Activated CD4-positive, alpha-beta memory T cell treated with anti-CD3 and anti-CD28 coated beads, Interleukin-2, amount 10 ng/mL, durations not matched to agents 7 days and 5 days (primary cell): ENCODE results near the gene ODF2. TPM values are rescaled to one million over a fixed set of nuclear protein-coding genes. Genes with fewer than 3 reads are reported as not detected.
"Not testable (repeated sequence)": the region's sequence is repeated elsewhere in the genome, so short reads cannot be mapped to it uniquely, and the experiment has no call there.

Source experiments
- CTCF ChIA-PET: fragments of 350-600 bp; sonication (Branson Sonifier 250); formaldehyde crosslinking; loops from one replicate; lab custom pipeline; 2021; ENCODE audit warnings: antibody characterized with exemption, inconsistent platforms; lab: Charles Lee
- POLR2A ChIA-PET: fragments of 350-600 bp; sonication (Branson Sonifier 250); formaldehyde crosslinking; loops from one replicate; lab custom pipeline; 2021; ENCODE audit warnings: antibody characterized with exemption; lab: Charles Lee
- DNase-seq: peaks from one replicate; pipeline ENCODE4 v3.0.0-alpha.2; 2020
- H3K27ac Mint-ChIP-seq: one replicate; pipeline ENCODE4 v1.8.0; 2021; ENCODE audit warnings: mild to moderate bottlenecking, mixed read lengths
- H3K27me3 Mint-ChIP-seq: one replicate; pipeline ENCODE4 v1.8.0; 2021; ENCODE audit warnings: mixed read lengths
- H3K36me3 Mint-ChIP-seq: one replicate; pipeline ENCODE4 v1.8.0; 2021; ENCODE audit warnings: low read depth, mixed read lengths
- H3K4me1 Mint-ChIP-seq: one replicate; pipeline ENCODE4 v1.8.0; 2021; ENCODE audit warnings: mixed read lengths
- H3K4me3 Mint-ChIP-seq: one replicate; pipeline ENCODE4 v1.8.0; 2021; ENCODE audit warnings: mild to moderate bottlenecking, mixed read lengths
- H3K9me3 Mint-ChIP-seq: one replicate; pipeline ENCODE4 v1.8.0; 2021; ENCODE audit warnings: mixed read lengths
- total RNA-seq, 2 experiments: library from RNA; stranded (reverse); gene quantifications; one replicate each; pipeline ENCODE4 v1.2.3, GENCODE V29; 2021

Gene ODF2
- total RNA-seq, 2 experiments from 2014 or later, result 54.5 to 58.5 TPM

DNA sequence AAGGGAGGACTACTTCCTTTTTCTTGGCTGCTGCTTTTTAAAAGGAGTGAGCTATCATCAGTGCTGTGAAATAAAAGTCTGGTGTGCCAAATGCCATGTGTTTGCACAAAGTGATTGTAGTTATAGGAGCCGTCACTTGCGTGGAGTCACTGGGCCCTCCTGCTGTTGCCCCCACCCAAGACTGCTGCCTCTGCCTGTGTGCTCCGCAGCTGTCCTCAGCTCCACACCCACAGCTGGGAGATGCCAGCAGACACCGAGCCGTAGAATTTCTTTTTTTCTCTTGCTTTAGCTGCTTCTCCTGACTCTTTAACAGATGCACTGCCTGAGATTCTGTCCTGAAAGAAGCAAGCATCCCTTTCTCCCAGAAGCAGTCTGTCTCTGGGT lies 38.9 kb downstream of the ODF2 start:
- no peaks in the 10 kb centered on the region for H3K9me3 Mint-ChIP-seq
- no peak overlapping the region for H3K27ac Mint-ChIP-seq
- H3K36me3 Mint-ChIP-seq, result peaks cover 46% of the 10 kb centered on the region
- no peaks in the 10 kb centered on the region for H3K27me3 Mint-ChIP-seq
- POLR2A ChIA-PET, result interaction anchor here (1.2 kb wide), 1 partner anchor 10 kb away, joined by 5 read pairs; no protein-coding TSS in a partner anchor
- no peaks in the 10 kb centered on the region for H3K4me1 Mint-ChIP-seq
- DNase-seq, result no peak
- CTCF ChIA-PET, result no interaction called here
- no peak overlapping the region for H3K4me3 Mint-ChIP-seq

- no peak for DNase-seq
- Mint-ChIP-seq H3K4me1 (no peaks in the 10 kb centered on the region), H3K4me3 (no peak overlapping the region), H3K27me3 (no peaks in the 10 kb centered on the region), H3K9me3 (no peaks in the 10 kb centered on the region), H3K27ac (no peak overlapping the region), H3K36me3 (peaks cover 49% of the 10 kb centered on the region)
- CTCF ChIA-PET, result interaction anchor here (0.5 kb wide), 1 partner anchor 323 kb away, joined by 4 read pairs; the partner anchor contains the start of gene ENDOG
- POLR2A ChIA-PET, result interaction anchor here (0.6 kb wide), 1 partner anchor 10 kb away, joined by 3 read pairs; no protein-coding TSS in a partner anchor
These were observed 39.5 kb downstream of the ODF2 start for GRCh38 chr9:128495296-128495695.

GRCh38 chr9:128495804-128496417 lies 40.1 kb downstream of the ODF2 start:
- CTCF ChIA-PET, result no interaction called here
- H3K9me3 Mint-ChIP-seq, result no peaks in the 10 kb centered on the region
- DNase-seq, result no peak
- H3K4me3 Mint-ChIP-seq, result no peak overlapping the region
- H3K27ac Mint-ChIP-seq, result no peak overlapping the region
- POLR2A ChIA-PET, result interaction anchor here (0.6 kb wide), 1 partner anchor 9 kb away, joined by 3 read pairs; no protein-coding TSS in a partner anchor
- peaks cover 53% of the 10 kb centered on the region for H3K36me3 Mint-ChIP-seq
- H3K27me3 Mint-ChIP-seq, result no peaks in the 10 kb centered on the region
- no peaks in the 10 kb centered on the region for H3K4me1 Mint-ChIP-seq

GRCh38 chr9:128497824-128498610 lies 42.2 kb downstream of the ODF2 start:
- H3K36me3 Mint-ChIP-seq, result peaks cover 52% of the 10 kb centered on the region
- CTCF ChIA-PET, result no interaction called here

DNA sequence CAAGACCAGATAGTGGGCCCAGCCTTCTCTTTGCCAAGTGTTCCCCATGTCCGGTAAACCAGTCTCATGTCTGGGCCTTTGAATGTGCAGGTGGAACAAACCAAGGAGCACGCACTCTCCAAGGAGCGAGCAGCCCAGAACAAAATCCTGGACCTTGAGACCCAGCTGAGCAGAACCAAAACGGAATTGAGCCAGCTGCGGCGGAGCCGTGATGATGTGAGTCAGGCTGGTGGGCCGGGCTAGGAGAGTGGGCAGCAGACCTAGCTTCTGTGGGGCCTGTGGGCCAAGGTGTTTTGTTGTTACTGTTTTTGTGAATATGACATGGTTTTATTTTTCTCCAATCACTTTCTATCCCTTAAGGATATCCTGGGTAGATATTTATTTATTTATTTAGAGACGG lies 43.1 kb downstream of the ODF2 start:
- H3K4me1 Mint-ChIP-seq, result peaks cover 7% of the 10 kb centered on the region
- ChIA-PET POLR2A (no interaction called here), CTCF (no interaction called here)
- DNase-seq, result no peak
- peaks cover 48% of the 10 kb centered on the region for H3K36me3 Mint-ChIP-seq
- H3K27me3 Mint-ChIP-seq, result no peaks in the 10 kb centered on the region
- no peak overlapping the region for H3K4me3 Mint-ChIP-seq
- no peak overlapping the region for H3K27ac Mint-ChIP-seq
- no peaks in the 10 kb centered on the region for H3K9me3 Mint-ChIP-seq

More at GRCh38 chr9:128497824-128498610, 42.2 kb downstream of the ODF2 start:
- H3K9me3 Mint-ChIP-seq, result no peaks in the 10 kb centered on the region
- H3K27me3 Mint-ChIP-seq, result no peaks in the 10 kb centered on the region
- POLR2A ChIA-PET, result no interaction called here
- no peaks in the 10 kb centered on the region for H3K4me1 Mint-ChIP-seq
- DNase-seq, result no peak
- H3K4me3 Mint-ChIP-seq, result no peak overlapping the region
- H3K27ac Mint-ChIP-seq, result no peak overlapping the region

DNA sequence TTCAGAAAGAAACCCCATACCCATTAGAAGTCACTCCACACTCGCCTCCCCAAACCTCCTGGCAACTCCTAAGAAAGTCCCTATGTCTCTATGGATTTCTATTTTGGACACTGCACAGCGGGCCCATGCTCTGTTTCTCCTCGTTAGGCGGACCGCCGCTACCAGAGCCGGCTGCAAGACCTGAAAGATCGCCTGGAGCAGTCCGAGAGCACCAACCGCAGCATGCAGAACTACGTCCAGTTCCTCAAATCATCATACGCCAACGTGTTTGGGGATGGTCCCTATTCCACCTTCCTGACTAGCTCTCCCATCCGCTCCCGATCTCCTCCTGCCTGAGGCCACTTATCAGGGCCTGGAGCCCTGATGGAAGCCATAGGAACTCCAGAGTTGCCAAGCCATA lies 44.1 kb downstream of the ODF2 start:
- ChIA-PET CTCF (no interaction called here), POLR2A (no interaction called here)
- Mint-ChIP-seq H3K9me3 (no peaks in the 10 kb centered on the region), H3K27ac (no peak overlapping the region), H3K27me3 (no peaks in the 10 kb centered on the region), H3K36me3 (peaks cover 43% of the 10 kb centered on the region), H3K4me1 (peaks cover 8% of the 10 kb centered on the region), H3K4me3 (no peak overlapping the region)
- DNase-seq, result no peak

GRCh38 chr9:128503415-128503825 lies 47.6 kb downstream of the ODF2 start:
- Mint-ChIP-seq H3K36me3 (peaks cover 25% of the 10 kb centered on the region), H3K4me1 (peaks cover 26% of the 10 kb centered on the region)
- DNase-seq, CTCF ChIA-PET, H3K27me3 Mint-ChIP-seq, H3K4me3 Mint-ChIP-seq, H3K27ac Mint-ChIP-seq, H3K9me3 Mint-ChIP-seq: not testable (repeated sequence)
- POLR2A ChIA-PET, result interaction anchor here (3.9 kb wide), 1 partner anchor 48 kb away, joined by 89 read pairs; the partner anchor contains the start of gene SPTAN1

DNA sequence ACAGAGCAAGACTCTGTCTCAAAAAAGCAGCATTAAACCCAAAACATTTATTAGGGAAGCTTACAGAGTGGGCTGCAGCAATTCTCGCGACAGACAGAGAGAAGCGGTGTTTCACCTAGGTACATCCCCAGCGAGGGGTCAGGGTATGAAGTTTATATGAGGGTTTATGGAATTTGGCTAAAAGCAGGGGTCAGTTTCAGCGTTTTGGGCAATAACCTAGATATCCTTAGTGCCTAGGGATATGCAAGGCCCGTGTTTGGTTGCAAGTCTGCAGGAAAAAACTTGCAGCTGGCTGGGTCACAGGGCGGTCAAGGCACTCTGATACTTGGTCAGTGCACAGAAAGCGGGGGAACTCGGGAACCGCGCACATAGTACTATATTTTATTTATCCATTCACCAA lies 48.1 kb downstream of the ODF2 start:
- no peak overlapping the region for H3K27ac Mint-ChIP-seq
- H3K36me3 Mint-ChIP-seq, result peaks cover 29% of the 10 kb centered on the region
- ChIA-PET CTCF (no interaction called here), POLR2A (interaction anchor here (3.9 kb wide), 1 partner anchor 48 kb away, joined by 89 read pairs; the partner anchor contains the start of gene SPTAN1)
- H3K4me3 Mint-ChIP-seq, result peak overlapping the region; percentile 99
- no peak for DNase-seq
- H3K4me1 Mint-ChIP-seq, result peaks cover 30% of the 10 kb centered on the region
- H3K9me3 Mint-ChIP-seq, result no peaks in the 10 kb centered on the region
- H3K27me3 Mint-ChIP-seq, result no peaks in the 10 kb centered on the region

GRCh38 chr9:128504485-128505413 lies 48.9 kb downstream of the ODF2 start, which contains the start of gene GLE1:
Gene GLE1, plus strand, starts transcription at chr9:128504719. Its CDS starts 87 bp downstream, at chr9:128504806.
- peak within 1 kb of the TSS; percentile 99 for H3K4me3 Mint-ChIP-seq
- no peaks in the 10 kb centered on the region for H3K9me3 Mint-ChIP-seq
- H3K36me3 Mint-ChIP-seq, result peaks cover 34% of the 10 kb centered on the region
- ChIA-PET POLR2A (interaction anchor here (0.6 to 3.9 kb wide), 16 partner anchors 9 to 229 kb away, joined by 3 to 89 read pairs (median 4); partner anchors contain the start of genes GOLGA2, SPTAN1, SWI5 and URM1), CTCF (interaction anchor here (0.8 to 1.4 kb wide), 4 partner anchors 46 to 313 kb away, joined by 3 to 5 read pairs (median 4); partner anchors contain the start of genes ENDOG and PKN3)
- H3K27me3 Mint-ChIP-seq, result no peaks in the 10 kb centered on the region
- peak within 1 kb of the TSS; percentile 95 for H3K27ac Mint-ChIP-seq
- H3K4me1 Mint-ChIP-seq, result peaks cover 33% of the 10 kb centered on the region
- DNase-seq, result peak; percentile 96

GRCh38 chr9:128505414-128505765 lies 49.6 kb downstream of the ODF2 start:
- no peaks in the 10 kb centered on the region for H3K9me3 Mint-ChIP-seq
- peaks cover 31% of the 10 kb centered on the region for H3K36me3 Mint-ChIP-seq
- no peak for DNase-seq
- H3K4me1 Mint-ChIP-seq, result peaks cover 33% of the 10 kb centered on the region
- ChIA-PET CTCF (interaction anchor here (0.8 to 1.4 kb wide), 4 partner anchors 45 to 313 kb away, joined by 3 to 5 read pairs (median 4); partner anchors contain the start of genes ENDOG and PKN3), POLR2A (interaction anchor here (0.6 to 3.9 kb wide), 16 partner anchors 10 to 230 kb away, joined by 3 to 89 read pairs (median 4); partner anchors contain the start of genes GOLGA2, SPTAN1, SWI5 and URM1)
- no peaks in the 10 kb centered on the region for H3K27me3 Mint-ChIP-seq
- peak overlapping the region; percentile 99 for H3K4me3 Mint-ChIP-seq
- peak overlapping the region; percentile 95 for H3K27ac Mint-ChIP-seq

- DNase-seq, H3K9me3 Mint-ChIP-seq, H3K27me3 Mint-ChIP-seq, H3K27ac Mint-ChIP-seq: not testable (repeated sequence)
- Mint-ChIP-seq H3K4me3 (peak overlapping the region; percentile 99), H3K4me1 (peaks cover 33% of the 10 kb centered on the region), H3K36me3 (peaks cover 26% of the 10 kb centered on the region)
- POLR2A ChIA-PET, result interaction anchor here (0.6 to 3.9 kb wide), 5 partner anchors 46 to 230 kb away, joined by 3 to 89 read pairs (median 5); partner anchors contain the start of genes GOLGA2, SPTAN1 and SWI5
- CTCF ChIA-PET, result interaction anchor here (1.0 to 1.4 kb wide), 2 partner anchors 67 to 196 kb away, joined by 3 to 5 read pairs; partner anchors contain the start of gene PKN3
These were observed 50.1 kb downstream of the ODF2 start for GRCh38 chr9:128505906-128506305.

DNA sequence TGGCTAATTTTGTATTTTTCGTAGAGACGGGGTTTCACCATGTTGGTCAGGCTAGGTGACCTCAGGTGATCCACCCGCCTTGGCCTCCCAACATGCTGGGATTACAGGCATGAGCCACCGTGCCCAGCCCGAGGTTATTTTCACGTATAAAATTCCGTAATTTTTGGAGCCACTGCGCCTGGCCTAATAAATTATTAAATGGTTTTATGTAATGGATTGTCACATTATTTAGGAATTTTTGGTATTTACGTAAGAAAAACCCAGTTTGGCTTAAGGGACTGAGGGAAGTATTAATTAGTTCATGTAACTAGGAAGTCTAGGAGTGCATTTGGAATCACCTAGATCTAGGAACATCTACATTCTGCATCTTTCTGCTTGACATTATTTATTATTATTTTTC lies 57.0 kb downstream of the ODF2 start:
- no peak overlapping the region for H3K4me3 Mint-ChIP-seq
- peaks cover 20% of the 10 kb centered on the region for H3K4me1 Mint-ChIP-seq
- DNase-seq, result no peak
- CTCF ChIA-PET, result interaction anchor here (0.7 kb wide), 1 partner anchor 30 kb away, joined by 4 read pairs; no protein-coding TSS in a partner anchor
- no peaks in the 10 kb centered on the region for H3K27me3 Mint-ChIP-seq
- no peaks in the 10 kb centered on the region for H3K9me3 Mint-ChIP-seq
- POLR2A ChIA-PET, result interaction anchor here (1.0 to 5.5 kb wide), 2 partner anchors 39 to 142 kb away, joined by 4 to 29 read pairs; partner anchors contain the start of genes SPTAN1 and URM1
- H3K27ac Mint-ChIP-seq, result no peak overlapping the region
- H3K36me3 Mint-ChIP-seq, result peaks cover 59% of the 10 kb centered on the region
